Testis (tissue), 3 donors: ENCODE data around the gene VPS16. TPM values are rescaled to one million over a fixed set of nuclear protein-coding genes. Genes with fewer than 3 reads are reported as not detected.

Experiments
- DNase-seq: peaks from one replicate; pipeline ENCODE4 v3.0.0-alpha.2; 2019
- H3K27ac ChIP-seq, 2 donors: fragments of 200-600 bp; sonication (generic); one replicate each; pipeline ENCODE4 v1.5.1; 2019
- H3K27me3 ChIP-seq: fragments of 200-600 bp; sonication (generic); one replicate; pipeline ENCODE4 v1.5.1; 2019
- H3K36me3 ChIP-seq: fragments of 200-600 bp; sonication (generic); one replicate; pipeline ENCODE4 v1.5.1; 2017; ENCODE audit warnings: low read depth; ENCODE audit errors: missing control alignments
- H3K4me1 ChIP-seq: fragments of 200-600 bp; sonication (generic); one replicate; pipeline ENCODE4 v1.5.1; 2019
- H3K4me3 ChIP-seq, 2 donors: fragments of 200-600 bp; sonication (generic); one replicate each; pipeline ENCODE4 v1.5.1; 2017 to 2019
- H3K9me3 ChIP-seq: fragments of 200-600 bp; sonication (generic); one replicate; pipeline ENCODE4 v1.5.1; 2017
- POLR2A ChIP-seq: fragments of 450-650 bp; IDR thresholded peaks from one replicate; pipeline ENCODE4 v1.6.1; 2017; ENCODE audit warnings: antibody characterized with exemption, mild to moderate bottlenecking, moderate library complexity
- WGBS, 2 donors: methylation state at CpG; one replicate each; pipeline ENCODE4 v1.1.5; 2018; 5-methylcytosine and 5-hydroxymethylcytosine counted together
- intact Hi-C: fragments of 100-400 bp; cut with DNase I; formaldehyde crosslinking; loops from one replicate; pipeline ENCODE4 v1.15.1; 2023; ENCODE audit warnings: low total_unique reads
- polyA plus RNA-seq: library from polyadenylated mRNA; stranded (reverse); fragments of 350-450 nt; fragmentation: Illumina TruSeq; extraction: RNeasy Lipid Tissue Mini Kit (QIAGEN cat#74804); gene quantifications from one replicate; pipeline ENCODE4 v1.2.3, GENCODE V29; 2014; ENCODE audit warnings: low read depth, low replicate concordance; ENCODE audit not compliant: insufficient read depth
- total RNA-seq, 2 donors: library from RNA; depleted of rRNA; stranded (reverse); fragments of >200 nt; gene quantifications; one replicate each; pipeline ENCODE4 v1.2.3, GENCODE V29; 2016
- TF ChIP-seq, protein P1 (sequence below), 3 experiments: fragments of 450-650 bp in 2 of 3; fragments of 200-600 bp in 1 of 3; sonication (generic) in 1 of 3; IDR thresholded peaks; one replicate each; pipeline ENCODE4 v1.5.1; 2016 to 2019; ENCODE audit warnings: antibody characterized with exemption in 3 of 3, mild to moderate bottlenecking in 2 of 3, moderate library complexity in 1 of 3

The VPS16 gene
- total and polyA plus RNA-seq, 3 donors from 2014 or later, result 24.3 to 31.4 (median 27.3) TPM

- Histone ChIP-seq H3K4me1 (no peaks in the 10 kb centered on the region), H3K36me3 (no peaks in the 10 kb centered on the region), H3K27me3 (no peaks in the 10 kb centered on the region), H3K9me3 (no peaks in the 10 kb centered on the region), H3K27ac (no peak overlapping the region), H3K4me3 (no peak overlapping the region)
- WGBS, 2 donors, result 69 to 80% methylated on average over 1 of the region's 1 CpG
- TF ChIP-seq POLR2A, result no peak
- TF ChIP-seq, protein P1, sequence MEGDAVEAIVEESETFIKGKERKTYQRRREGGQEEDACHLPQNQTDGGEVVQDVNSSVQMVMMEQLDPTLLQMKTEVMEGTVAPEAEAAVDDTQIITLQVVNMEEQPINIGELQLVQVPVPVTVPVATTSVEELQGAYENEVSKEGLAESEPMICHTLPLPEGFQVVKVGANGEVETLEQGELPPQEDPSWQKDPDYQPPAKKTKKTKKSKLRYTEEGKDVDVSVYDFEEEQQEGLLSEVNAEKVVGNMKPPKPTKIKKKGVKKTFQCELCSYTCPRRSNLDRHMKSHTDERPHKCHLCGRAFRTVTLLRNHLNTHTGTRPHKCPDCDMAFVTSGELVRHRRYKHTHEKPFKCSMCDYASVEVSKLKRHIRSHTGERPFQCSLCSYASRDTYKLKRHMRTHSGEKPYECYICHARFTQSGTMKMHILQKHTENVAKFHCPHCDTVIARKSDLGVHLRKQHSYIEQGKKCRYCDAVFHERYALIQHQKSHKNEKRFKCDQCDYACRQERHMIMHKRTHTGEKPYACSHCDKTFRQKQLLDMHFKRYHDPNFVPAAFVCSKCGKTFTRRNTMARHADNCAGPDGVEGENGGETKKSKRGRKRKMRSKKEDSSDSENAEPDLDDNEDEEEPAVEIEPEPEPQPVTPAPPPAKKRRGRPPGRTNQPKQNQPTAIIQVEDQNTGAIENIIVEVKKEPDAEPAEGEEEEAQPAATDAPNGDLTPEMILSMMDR (IDR thresholded peaks at IDR 0.05), result no peak
- intact Hi-C loops, result no loop called here
- no peak for DNase-seq
Observed at GRCh38 chr20:2833761-2834160, 6.8 kb upstream of the VPS16 start.

GRCh38 chr20:2834401-2835110 lies 6.0 kb upstream of the VPS16 start:
- no peaks in the 10 kb centered on the region for H3K36me3 ChIP-seq
- no peak for TF ChIP-seq POLR2A
- intact Hi-C loops, result no loop called here
- WGBS, 2 donors, result 94 to 97% methylated on average over 14 of the region's 14 CpGs
- H3K4me3 ChIP-seq, result no peak overlapping the region
- peaks cover 4% of the 10 kb centered on the region for H3K4me1 ChIP-seq
- DNase-seq, result no peak
- H3K27ac ChIP-seq, result no peak overlapping the region
- H3K27me3 ChIP-seq, result no peaks in the 10 kb centered on the region
- H3K9me3 ChIP-seq, result no peaks in the 10 kb centered on the region

GRCh38 chr20:2835331-2835796 lies 5.2 kb upstream of the VPS16 start:
- 81 to 84% methylated on average over 4 to 6 of the region's 6 CpGs for WGBS, 2 donors
- Histone ChIP-seq H3K4me3 (no peak overlapping the region), H3K36me3 (no peaks in the 10 kb centered on the region), H3K9me3 (no peaks in the 10 kb centered on the region), H3K4me1 (peaks cover 6% of the 10 kb centered on the region), H3K27ac (no peak overlapping the region), H3K27me3 (no peaks in the 10 kb centered on the region)
- TF ChIP-seq, protein P1 (IDR thresholded peaks at IDR 0.05), result no peak
- TF ChIP-seq POLR2A, result no peak
- DNase-seq, result no peak
- intact Hi-C loops, result no loop called here

DNA sequence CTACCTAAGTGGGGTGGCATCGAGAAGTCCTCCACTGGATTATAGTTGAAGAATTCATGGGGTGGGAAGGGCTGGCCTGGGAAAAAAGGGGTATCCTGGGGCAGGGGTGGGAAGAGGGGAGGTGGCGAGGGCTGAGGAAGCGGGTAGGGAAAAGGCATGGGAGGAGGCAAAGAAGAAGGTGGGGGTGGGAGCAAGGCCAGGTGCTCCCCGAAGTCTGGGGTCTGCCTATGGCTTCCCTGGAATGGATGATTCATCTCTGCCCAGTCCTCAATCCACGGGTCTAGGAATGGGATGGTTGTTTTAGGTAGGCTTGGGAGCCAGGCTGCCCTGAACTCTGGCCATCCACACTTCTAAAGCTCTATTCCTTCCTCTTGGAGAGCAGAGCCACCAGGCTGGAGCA lies 4.5 kb upstream of the VPS16 start:
- WGBS, 2 donors, result 96% methylated on average over 5 of the region's 5 CpGs
- Histone ChIP-seq H3K36me3 (no peaks in the 10 kb centered on the region), H3K4me1 (peaks cover 6% of the 10 kb centered on the region), H3K9me3 (no peaks in the 10 kb centered on the region), H3K4me3 (no peak overlapping the region), H3K27ac (no peak overlapping the region), H3K27me3 (no peaks in the 10 kb centered on the region)
- TF ChIP-seq, protein P1 (IDR thresholded peaks at IDR 0.05), result no peak
- TF ChIP-seq POLR2A, result no peak
- intact Hi-C loops, result no loop called here
- DNase-seq, result no peak

- H3K4me3 ChIP-seq, result no peak overlapping the region
- no peaks in the 10 kb centered on the region for H3K27me3 ChIP-seq
- no peaks in the 10 kb centered on the region for H3K36me3 ChIP-seq
- peaks cover 14% of the 10 kb centered on the region for H3K4me1 ChIP-seq
- H3K9me3 ChIP-seq, result no peaks in the 10 kb centered on the region
- WGBS, 2 donors, result 89 to 94% methylated on average over 6 of the region's 6 CpGs
- no peak overlapping the region for H3K27ac ChIP-seq
- intact Hi-C loops, result no loop called here
- TF ChIP-seq, protein P1 (IDR thresholded peaks at IDR 0.05), result no peak
- no peak for TF ChIP-seq POLR2A
- no peak for DNase-seq
Observed at GRCh38 chr20:2837221-2837960, 3.2 kb upstream of the VPS16 start.
